ENCODE data around the gene CTDSPL2. TPM values are rescaled to one million over a fixed set of nuclear protein-coding genes. Genes with fewer than 3 reads are reported as not detected.

The CTDSPL2 gene
- total RNA-seq (2022; extraction: Qiagen RNA extraction; ENCODE audit: low read depth): 8.0 to 28.2 TPM (median 15.3 TPM) in 5 replicates

DNA sequence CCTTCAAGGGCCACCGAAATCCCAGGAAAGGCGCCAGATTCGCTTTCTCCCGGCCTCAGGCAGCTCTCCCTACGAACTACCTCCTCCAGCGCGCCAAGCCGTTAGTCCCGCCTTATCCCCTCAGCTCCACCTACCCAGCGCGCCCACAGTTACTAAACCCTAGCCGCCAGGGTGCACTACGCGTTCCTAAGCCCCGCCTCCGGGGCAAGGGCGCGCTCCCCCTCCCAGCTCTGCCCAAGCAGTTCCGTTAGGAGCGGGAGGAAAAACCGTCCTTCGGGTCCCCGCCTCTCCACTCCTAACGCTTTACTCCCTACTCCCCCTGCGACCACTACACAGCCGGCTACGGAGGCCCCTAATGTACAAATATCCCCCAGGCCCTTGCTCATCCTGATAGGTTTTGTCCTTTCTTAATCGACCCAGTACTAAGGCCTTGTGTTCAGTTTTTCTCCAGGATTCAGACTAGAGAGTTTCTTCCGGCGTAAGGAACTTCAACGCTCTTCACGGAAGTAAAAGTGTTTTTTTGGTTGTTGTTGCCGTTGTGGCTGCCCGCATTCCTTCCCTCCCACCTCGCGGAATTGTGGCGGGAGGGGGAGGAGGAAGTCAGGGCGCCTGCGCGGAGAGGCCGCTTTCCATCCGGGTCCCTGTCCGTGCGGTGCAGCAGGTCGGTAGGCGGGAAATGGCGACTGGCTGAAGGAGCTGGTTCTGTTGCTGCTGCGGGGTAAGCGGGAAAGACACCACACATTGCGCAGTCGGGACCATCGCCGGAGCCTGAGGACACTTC lies at the start of gene CTDSPL2:
Gene CTDSPL2 (plus strand): TSS at position 655 of the 781 bp plus-strand sequence. CDS start 31,386 bp downstream, outside the sequence.

DNA sequence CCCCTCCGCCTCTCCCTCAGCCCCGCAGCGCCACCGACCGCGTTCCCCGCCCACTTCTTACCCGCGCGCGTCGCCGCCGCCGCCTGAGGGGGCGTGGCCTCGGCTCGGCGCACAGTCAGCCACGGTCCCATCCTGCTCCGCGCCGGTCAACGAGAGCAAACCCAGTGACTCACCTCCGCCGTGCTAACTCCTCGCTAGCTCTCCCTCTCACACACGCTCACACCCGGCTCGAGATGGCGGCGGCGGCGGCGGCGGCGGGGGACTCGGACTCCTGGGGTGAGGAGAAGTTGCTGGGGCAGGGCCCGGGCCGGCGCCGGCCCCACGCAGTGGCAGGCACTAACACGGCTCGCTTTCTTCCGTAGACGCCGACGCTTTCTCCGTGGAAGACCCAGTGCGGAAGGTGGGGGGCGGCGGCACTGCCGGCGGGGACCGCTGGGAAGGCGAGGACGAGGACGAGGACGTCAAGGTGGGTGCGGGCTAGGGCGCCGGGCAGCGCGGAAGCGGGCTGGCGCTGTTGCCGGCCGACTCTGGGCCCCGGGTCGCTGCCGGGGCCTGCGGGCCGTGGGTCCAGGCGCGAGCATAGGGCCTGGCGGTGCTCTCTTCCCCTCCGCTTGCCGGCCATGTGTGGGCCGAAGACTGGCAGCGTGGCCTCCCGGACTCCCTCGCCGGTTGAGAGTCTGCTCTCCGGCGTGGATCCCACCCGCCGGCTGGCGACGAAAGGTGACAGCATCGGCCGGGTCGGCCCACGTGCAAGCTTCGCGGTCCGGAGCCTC lies 109.7 kb downstream of the CTDSPL2 start, which contains the start of gene EIF3J:
Gene EIF3J (plus strand): TSS at position 186 of the 773 bp plus-strand sequence. CDS start 48 bp downstream, at position 234.

Other genes starting within 250 kb of the CTDSPL2 start
- 3.8 to 5.1 TPM (median 4.4 TPM) in 5 replicates for gene FRMD5, start 232.4 kb upstream of the CTDSPL2 start, total RNA-seq (2022; extraction: Qiagen RNA extraction; ENCODE audit: low read depth)
- 15.9 to 31.5 TPM (median 27.4 TPM) in 5 replicates for gene GOLM2, start 138.9 kb upstream of the CTDSPL2 start, total RNA-seq (2022; extraction: Qiagen RNA extraction; ENCODE audit: low read depth)
- 70.6 to 130 TPM (median 101 TPM) in 5 replicates for gene EIF3J, start 109.5 kb downstream of the CTDSPL2 start, total RNA-seq (2022; extraction: Qiagen RNA extraction; ENCODE audit: low read depth)
- 7.2 to 9.0 TPM (median 8.3 TPM) in 5 replicates for gene SPG11, start 236.0 kb downstream of the CTDSPL2 start, total RNA-seq (2022; extraction: Qiagen RNA extraction; ENCODE audit: low read depth)